HFFc6 (cell line): Measurements from ENCODE around the gene CD2. TPM values are rescaled to one million over a fixed set of nuclear protein-coding genes. Genes with fewer than 3 reads are reported as not detected.

ENCODE experiments used
- DNase-seq: peaks from one replicate; pipeline ENCODE4 v3.0.0-alpha.2; 2018
- H3K27ac Mint-ChIP-seq: 2 replicates; pipeline ENCODE4 v1.8.0; 2020; ENCODE audit warnings: mild to moderate bottlenecking, mixed read lengths
- H3K27me3 Mint-ChIP-seq: 2 replicates; pipeline ENCODE4 v1.8.0; 2021; ENCODE audit warnings: mild to moderate bottlenecking, moderate library complexity, mixed read lengths; ENCODE audit not compliant: insufficient read depth
- H3K36me3 Mint-ChIP-seq: 2 replicates; pipeline ENCODE4 v1.8.0; 2021; ENCODE audit warnings: low read depth, mixed read lengths
- H3K4me1 Mint-ChIP-seq: 2 replicates; pipeline ENCODE4 v1.8.0; 2020; ENCODE audit warnings: low read depth, mixed read lengths
- H3K4me3 Mint-ChIP-seq: 2 replicates; pipeline ENCODE4 v1.8.0; 2020; ENCODE audit warnings: mild to moderate bottlenecking, moderate library complexity, mixed read lengths
- H3K9me3 Mint-ChIP-seq: 2 replicates; pipeline ENCODE4 v1.8.0; 2020; ENCODE audit warnings: mild to moderate bottlenecking, mixed read lengths
- CTCF ChIP-seq: fragments of 200-600 bp; sonication (generic); IDR thresholded peaks from 2 replicates; pipeline ENCODE4 v1.5.0; 2021; ENCODE audit warnings: antibody characterized with exemption, mild to moderate bottlenecking
- total RNA-seq, 6 experiments: library from RNA; stranded (reverse); fragmentation: NEBNext Ultra II Directional; extraction: Animal tissue kit (Norgen Biotek cat#: 25700); gene quantifications; 2 replicates in 1 of 6; 3 replicates in 5 of 6; pipeline ENCODE4 v1.2.3, GENCODE V29; 2021

Gene CD2
- total RNA-seq, 6 experiments from 2014 or later, result not detected

- H3K27me3 Mint-ChIP-seq, result peaks cover 3% of the 10 kb centered on the region
- DNase-seq, result no peak
- H3K9me3 Mint-ChIP-seq, result no peaks in the 10 kb centered on the region
- H3K27ac Mint-ChIP-seq, result no peak overlapping the region
- no peak overlapping the region for H3K4me3 Mint-ChIP-seq
- no peaks in the 10 kb centered on the region for H3K4me1 Mint-ChIP-seq
- TF ChIP-seq CTCF, result no peak
- H3K36me3 Mint-ChIP-seq, result no peaks in the 10 kb centered on the region
Observed at GRCh38 chr1:116717318-116717717, 36.9 kb upstream of the CD2 start.

- DNase-seq, result no peak
- H3K27ac Mint-ChIP-seq, result no peak overlapping the region
- H3K27me3 Mint-ChIP-seq, result peaks cover 3% of the 10 kb centered on the region
- no peaks in the 10 kb centered on the region for H3K4me1 Mint-ChIP-seq
- no peak for TF ChIP-seq CTCF
- no peaks in the 10 kb centered on the region for H3K36me3 Mint-ChIP-seq
- H3K9me3 Mint-ChIP-seq, result no peaks in the 10 kb centered on the region
- no peak overlapping the region for H3K4me3 Mint-ChIP-seq
Observed at GRCh38 chr1:116720364-116721038, 33.7 kb upstream of the CD2 start.

GRCh38 chr1:116721039-116721405 is 33.2 kb upstream of the CD2 start:
- H3K27me3 Mint-ChIP-seq, result peaks cover 3% of the 10 kb centered on the region
- no peak for DNase-seq
- H3K4me3 Mint-ChIP-seq, result no peak overlapping the region
- H3K4me1 Mint-ChIP-seq, result no peaks in the 10 kb centered on the region
- H3K27ac Mint-ChIP-seq, result no peak overlapping the region
- no peak for TF ChIP-seq CTCF
- H3K9me3 Mint-ChIP-seq, result no peaks in the 10 kb centered on the region
- H3K36me3 Mint-ChIP-seq, result no peaks in the 10 kb centered on the region

- no peak for TF ChIP-seq CTCF
- H3K36me3 Mint-ChIP-seq, result no peaks in the 10 kb centered on the region
- H3K27ac Mint-ChIP-seq, result no peak overlapping the region
- H3K9me3 Mint-ChIP-seq, result no peaks in the 10 kb centered on the region
- peaks cover 6% of the 10 kb centered on the region for H3K27me3 Mint-ChIP-seq
- no peaks in the 10 kb centered on the region for H3K4me1 Mint-ChIP-seq
- no peak overlapping the region for H3K4me3 Mint-ChIP-seq
- no peak for DNase-seq
Observed at GRCh38 chr1:116721451-116722007, 32.7 kb upstream of the CD2 start.

- no peak for TF ChIP-seq CTCF
- DNase-seq, result no peak
- no peaks in the 10 kb centered on the region for H3K36me3 Mint-ChIP-seq
- no peak overlapping the region for H3K4me3 Mint-ChIP-seq
- no peak overlapping the region for H3K27ac Mint-ChIP-seq
- H3K4me1 Mint-ChIP-seq, result no peaks in the 10 kb centered on the region
- H3K9me3 Mint-ChIP-seq, result no peaks in the 10 kb centered on the region
- peaks cover 10% of the 10 kb centered on the region for H3K27me3 Mint-ChIP-seq
Observed at GRCh38 chr1:116722016-116722838, 32.0 kb upstream of the CD2 start.
